PC-3 (cell line): ENCODE results near the gene MYOF. TPM values are rescaled to one million over a fixed set of nuclear protein-coding genes. Genes with fewer than 3 reads are reported as not detected.
"Not testable (repeated sequence)": the region's sequence is repeated elsewhere in the genome, so short reads cannot be mapped to it uniquely, and the experiment has no call there.

ENCODE experiments used
- ATAC-seq: fragments of 200-7000 bp; cut with Tn5 transposase; 2 replicates; pipeline ENCODE4 v1.9.1; 2020; ENCODE audit warnings: mild to moderate bottlenecking, moderate library complexity
- BruUV-seq: library from RNA; stranded (reverse); fragments of 400-500 nt; replicated peaks from 2 replicates; lab custom pipeline; 2021; lab: Mats Ljungman, UMichigan
- CTCF ChIA-PET: fragments of 300-600 bp; sonication (Branson Sonifier 250); formaldehyde crosslinking; loops from one replicate; lab custom pipeline; 2022; ENCODE audit warnings: antibody characterized with exemption; lab: Charles Lee
- POLR2A ChIA-PET: fragments of 300-600 bp; sonication (Branson Sonifier 250); formaldehyde crosslinking; loops from one replicate; lab custom pipeline; 2022; ENCODE audit warnings: antibody characterized with exemption; ENCODE audit not compliant: unreplicated experiment; lab: Charles Lee
- DNase-seq: peaks from one replicate; pipeline ENCODE4 v3.0.0-alpha.2; 2015
- H2AFZ ChIP-seq: fragments of 300-600 bp; sonication (generic); 2 replicates; pipeline ENCODE4 v1.6.0; 2016; ENCODE audit warnings: antibody characterized with exemption, low read length
- H3F3A ChIP-seq: fragments of 300-600 bp; sonication (generic); one replicate; pipeline ENCODE4 v1.6.0; 2017; ENCODE audit warnings: antibody characterized with exemption, low read length, control low read depth, mild to moderate bottlenecking; ENCODE audit not compliant: unreplicated experiment
- H3K27ac ChIP-seq: fragments of 300-600 bp; sonication (generic); 2 replicates; pipeline ENCODE4 v1.5.1; 2016; ENCODE audit warnings: mild to moderate bottlenecking, low read length
- H3K27me3 ChIP-seq: fragments of 300-600 bp; sonication (generic); 2 replicates; pipeline ENCODE4 v1.6.1; 2016; ENCODE audit warnings: low read length, mixed read lengths
- H3K36me3 ChIP-seq: fragments of 300-600 bp; sonication (generic); 2 replicates; pipeline ENCODE4 v1.6.1; 2016; ENCODE audit warnings: low read depth, mixed run types, low read length, mixed read lengths
- H3K4me1 ChIP-seq: fragments of 300-600 bp; sonication (generic); 2 replicates; pipeline ENCODE4 v1.5.1; 2016; ENCODE audit warnings: low read length; ENCODE audit not compliant: insufficient read depth
- H3K4me2 ChIP-seq: fragments of 300-600 bp; sonication (generic); 2 replicates; pipeline ENCODE4 v1.6.0; 2016; ENCODE audit warnings: low read length
- H3K4me3 ChIP-seq: fragments of 300-600 bp; sonication (generic); 2 replicates; pipeline ENCODE4 v1.5.1; 2016; ENCODE audit warnings: mild to moderate bottlenecking, low read length, mixed read lengths
- H3K79me2 ChIP-seq: fragments of 300-600 bp; sonication (generic); 2 replicates; pipeline ENCODE4 v1.6.1; 2017; ENCODE audit warnings: low read length, mixed read lengths
- H3K9ac ChIP-seq: fragments of 300-600 bp; sonication (generic); 2 replicates; pipeline ENCODE4 v1.6.0; 2016; ENCODE audit warnings: mild to moderate bottlenecking, low read length
- H3K9me2 ChIP-seq: fragments of 300-600 bp; sonication (generic); replicated peaks from 2 replicates; pipeline ENCODE4 v1.6.1; 2016; ENCODE audit warnings: mixed run types, low read length, mixed read lengths
- H3K9me3 ChIP-seq: fragments of 300-600 bp; sonication (generic); 2 replicates; pipeline ENCODE4 v1.6.1; 2016; ENCODE audit warnings: low read length, mixed read lengths
- H4K20me1 ChIP-seq: fragments of 300-600 bp; sonication (generic); 2 replicates; pipeline ENCODE4 v1.6.1; 2016; ENCODE audit warnings: low read length, mixed read lengths
- CTCF ChIP-seq: fragments of 300-600 bp; sonication (generic); conservative IDR thresholded peaks from 2 replicates; pipeline ENCODE4 v1.5.1; 2017; ENCODE audit warnings: antibody characterized with exemption, low read depth, mild to moderate bottlenecking, low read length
- EZH2 ChIP-seq: fragments of 300-600 bp; sonication (generic); IDR thresholded peaks from one replicate; pipeline ENCODE4 v1.6.1; 2017; ENCODE audit warnings: antibody characterized with exemption, mild to moderate bottlenecking, low read length; ENCODE audit not compliant: unreplicated experiment
- EZH2phosphoT487 ChIP-seq: fragments of 300-600 bp; sonication (generic); IDR thresholded peaks from 2 replicates; pipeline ENCODE4 v1.6.1; 2018; ENCODE audit warnings: mild to moderate bottlenecking, antibody characterized with exemption, low read length, borderline replicate concordance
- intact Hi-C: fragments of 100-400 bp; cut with micrococcal nuclease; formaldehyde crosslinking; loops from 2 replicates; pipeline ENCODE4 v1.9.0; 2023
- total RNA-seq: library from RNA; depleted of rRNA; stranded (reverse); fragments of >200 nt; gene quantifications from 2 replicates; pipeline ENCODE4 v1.2.3, GENCODE V29; 2014

The MYOF gene
- total RNA-seq, 1 experiment from 2014 or later = 174 TPM

GRCh38 chr10:93443481-93443880 is 38.7 kb downstream of the MYOF start:
- Histone ChIP-seq H2AFZ (no peak overlapping the region), H3K27me3 (no peaks in the 10 kb centered on the region), H3K9ac (no peak overlapping the region), H3K4me1 (peaks cover 68% of the 10 kb centered on the region), H3K4me2 (no peak overlapping the region), H3K36me3 (peaks cover 58% of the 10 kb centered on the region), H4K20me1 (peaks cover 9% of the 10 kb centered on the region; the same call in 1 of the 2 replicates), H3K79me2 (peaks cover 82% of the 10 kb centered on the region), H3F3A (peaks cover 8% of the 10 kb centered on the region), H3K9me3 (no peaks in the 10 kb centered on the region), H3K27ac (no peak overlapping the region), H3K4me3 (no peak overlapping the region), H3K9me2 (no peaks in the 10 kb centered on the region)
- no peak for DNase-seq
- TF ChIP-seq CTCF (no peak), EZH2 (no peak), EZH2phosphoT487 (no peak)
- intact Hi-C loops = no loop called here
- ChIA-PET CTCF (no interaction called here), POLR2A (no interaction called here)
- no peak for ATAC-seq
- BruUV-seq = no TSS peak

GRCh38 chr10:93442721-93443120 is 39.4 kb downstream of the MYOF start:
- H3F3A ChIP-seq, H3K27me3 ChIP-seq, POLR2A ChIA-PET, intact Hi-C loops, CTCF ChIA-PET, H3K4me3 ChIP-seq, H2AFZ ChIP-seq, DNase-seq, H3K27ac ChIP-seq, H4K20me1 ChIP-seq, H3K4me2 ChIP-seq, H3K9me3 ChIP-seq, ATAC-seq, H3K9ac ChIP-seq, H3K9me2 ChIP-seq, BruUV-seq: not testable (repeated sequence)
- Histone ChIP-seq H3K36me3 (peaks cover 50% of the 10 kb centered on the region), H3K79me2 (peaks cover 81% of the 10 kb centered on the region), H3K4me1 (peaks cover 76% of the 10 kb centered on the region)

- ATAC-seq = no peak
- Histone ChIP-seq H3K4me3 (no peak overlapping the region), H3K9me3 (no peaks in the 10 kb centered on the region), H3F3A (peaks cover 11% of the 10 kb centered on the region), H3K27ac (no peak overlapping the region), H3K36me3 (peaks cover 47% of the 10 kb centered on the region), H3K9ac (no peak overlapping the region), H4K20me1 (peaks cover 9% of the 10 kb centered on the region; the same call in 1 of the 2 replicates), H3K27me3 (no peaks in the 10 kb centered on the region), H3K9me2 (no peaks in the 10 kb centered on the region), H2AFZ (no peak overlapping the region), H3K4me2 (no peak overlapping the region), H3K79me2 (peaks cover 88% of the 10 kb centered on the region), H3K4me1 (peaks cover 73% of the 10 kb centered on the region)
- DNase-seq = no peak
- no peak for TF ChIP-seq CTCF
- TF ChIP-seq EZH2 = no peak
- no peak for TF ChIP-seq EZH2phosphoT487
- CTCF ChIA-PET = no interaction called here
- intact Hi-C loops = no loop called here
- POLR2A ChIA-PET = interaction anchor here (0.9 kb wide), 1 partner anchor 30 kb away, joined by 3 read pairs; no protein-coding TSS in a partner anchor
- BruUV-seq = no TSS peak
These were observed 41.5 kb downstream of the MYOF start for GRCh38 chr10:93440591-93441091.
